ENCODE data around the gene PRKCE. TPM values are rescaled to one million over a fixed set of nuclear protein-coding genes. Genes with fewer than 3 reads are reported as not detected.

PRKCE gene
- total RNA-seq, 1 experiment from 2014 or later = 1.3 TPM

GRCh38 chr2:45951025-45951727 is 299.7 kb downstream of the PRKCE start:
- H4K20me1 ChIP-seq (ENCODE audit: control insufficient read depth, insufficient read depth, insufficient read length) = no peaks in the 10 kb centered on the region
- no peaks in the 10 kb centered on the region for H3K27me3 ChIP-seq (ENCODE audit: insufficient read depth, low read length)
- no peak overlapping the region for H2BK5ac ChIP-seq (ENCODE audit: insufficient read length, low read length)
- no peak overlapping the region for H2AK5ac ChIP-seq (ENCODE audit: insufficient read length, low read length)
- no peaks in the 10 kb centered on the region for H3K9me3 ChIP-seq (ENCODE audit: control insufficient read depth, low read depth, low read length)
- H3K4me1 Mint-ChIP-seq = no peaks in the 10 kb centered on the region
- H3K23ac ChIP-seq (ENCODE audit: insufficient read length, low read depth, low read length) = no peak overlapping the region
- no peak overlapping the region for H2BK20ac ChIP-seq (ENCODE audit: low read depth, low read length, poor library complexity, severe bottlenecking)
- H3K56ac ChIP-seq (ENCODE audit: insufficient read length, low read depth, low read length) = no peak overlapping the region
- no peak for DNase-seq
- no peak overlapping the region for H3K18ac ChIP-seq (ENCODE audit: insufficient read length, low read depth, low read length)
- no peak overlapping the region for H3T11ph ChIP-seq (ENCODE audit: low read length)
- H3K4me2 ChIP-seq (ENCODE audit: insufficient read depth, insufficient read length, low read length) = no peak overlapping the region
- H3K9me3 Mint-ChIP-seq = no peaks in the 10 kb centered on the region
- no peak overlapping the region for H2BK12ac ChIP-seq (ENCODE audit: insufficient read length, low read depth, low read length)
- no peak overlapping the region for H3K14ac ChIP-seq (ENCODE audit: insufficient read depth, low read length)
- H3K23me2 ChIP-seq (ENCODE audit: insufficient read length, low read depth, low read length, poor library complexity, severe bottlenecking) = no peaks in the 10 kb centered on the region
- no peak overlapping the region for H2AFZ ChIP-seq (ENCODE audit: low read length)
- H3K79me2 ChIP-seq (ENCODE audit: insufficient read depth, low read length) = no peaks in the 10 kb centered on the region
- no peak overlapping the region for H2BK120ac ChIP-seq (ENCODE audit: low read depth, low read length, poor library complexity, severe bottlenecking)
- no peak overlapping the region for H3K9ac ChIP-seq (ENCODE audit: extremely low read depth, insufficient read length, low read length)
- no peak overlapping the region for H3K27ac ChIP-seq (ENCODE audit: insufficient read length, low read depth, low read length)
- H4K8ac ChIP-seq (replicated peaks; ENCODE audit: insufficient read length, low read depth, low read length) = no peak overlapping the region
- H3K4me3 Mint-ChIP-seq = no peak overlapping the region
- H3K4ac ChIP-seq (ENCODE audit: low read depth, low read length) = no peak overlapping the region
- no peak overlapping the region for H2BK15ac ChIP-seq (ENCODE audit: low read depth, low read length)
- H3K27ac Mint-ChIP-seq = no peak overlapping the region
- H3K4me1 ChIP-seq (ENCODE audit: insufficient read depth, low read length) = no peaks in the 10 kb centered on the region
- TF ChIP-seq CTCF (conservative IDR thresholded peaks at IDR 0.05) = no peak
- H3K79me1 ChIP-seq (ENCODE audit: insufficient read depth, low read depth, low read length, poor library complexity, severe bottlenecking) = no peaks in the 10 kb centered on the region
- H3K36me3 Mint-ChIP-seq (ENCODE audit: insufficient read depth in 1 of 3, low read depth in 3 of 3) = no peaks in the 10 kb centered on the region
- H4K5ac ChIP-seq (ENCODE audit: insufficient read length, low read depth, low read length) = no peak overlapping the region
- H3K27me3 Mint-ChIP-seq (ENCODE audit: low read depth) = peaks cover 3% of the 10 kb centered on the region
- WGBS (ENCODE audit: extremely low coverage, insufficient read length, low lambda C conversion rate) = no CpG with 5 or more reads among the region's 7 CpGs
- no peak overlapping the region for H4K91ac ChIP-seq (ENCODE audit: insufficient read length, low read depth, low read length)
